NCI-H2196 (cell line): Measurements from ENCODE around the gene DCTD.

Source experiments
- DNase-seq: peaks from one replicate; lab custom pipeline; 2025; ENCODE audit not compliant: unreplicated experiment; lab: John Stamatoyannopoulos, UW

DCTD gene

DNA sequence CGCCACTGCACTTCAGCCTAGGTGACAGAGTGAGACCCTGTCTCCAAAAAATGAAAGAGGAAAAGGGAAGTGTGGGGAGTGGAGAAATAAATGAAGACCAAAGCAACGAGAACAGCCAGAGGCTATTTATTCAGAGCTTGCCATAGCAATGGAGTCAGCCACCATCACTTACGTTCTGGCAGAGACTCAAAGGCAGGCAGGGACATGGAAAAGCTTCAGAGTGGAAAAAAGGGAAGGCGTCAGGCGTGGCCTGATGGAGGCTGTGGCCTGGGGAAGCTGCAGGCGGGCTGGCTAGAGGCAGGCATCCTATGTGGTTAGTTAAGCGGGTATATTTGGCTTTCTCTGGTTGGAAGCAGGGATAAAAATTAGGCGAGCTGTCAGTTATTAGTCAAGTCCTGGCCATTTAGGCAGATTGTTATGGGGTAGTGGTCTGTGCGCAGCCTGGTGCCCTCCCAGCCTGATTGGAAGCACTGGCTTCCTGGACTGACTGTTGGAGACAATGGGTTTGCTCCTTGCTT is 73.3 kb downstream of the DCTD start:
- no peak for DNase-seq

DNA sequence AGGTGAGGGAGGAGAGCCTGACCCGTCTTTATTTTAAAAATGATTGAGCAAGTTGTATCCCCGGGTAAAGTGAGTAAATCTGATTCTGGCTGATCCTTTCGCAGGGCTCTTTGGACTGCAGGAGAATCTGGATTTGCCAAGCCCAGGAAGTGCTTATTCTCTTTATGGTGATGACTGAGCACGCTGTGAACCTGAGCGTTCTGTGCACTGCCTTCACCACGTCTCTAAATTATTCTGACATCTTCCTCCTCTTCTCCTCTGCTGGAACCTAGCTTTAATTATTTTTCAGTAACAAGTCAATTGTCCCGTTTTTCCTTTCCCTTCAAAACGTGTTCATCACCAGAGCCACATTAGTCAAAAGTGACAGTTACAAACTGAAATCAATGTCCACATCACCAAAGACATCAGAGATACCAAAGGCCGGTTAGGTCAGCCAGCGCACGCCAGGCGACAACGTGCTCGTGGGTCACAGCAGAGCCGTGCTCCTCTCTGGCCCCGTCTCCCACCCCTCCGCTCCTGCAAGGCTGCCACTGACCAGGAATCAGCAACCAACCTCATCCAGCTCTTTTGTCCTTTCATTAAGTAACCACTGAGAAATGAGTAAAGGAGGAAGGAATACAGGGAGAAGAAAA is 74.3 kb downstream of the DCTD start:
- no peak for DNase-seq

DNA sequence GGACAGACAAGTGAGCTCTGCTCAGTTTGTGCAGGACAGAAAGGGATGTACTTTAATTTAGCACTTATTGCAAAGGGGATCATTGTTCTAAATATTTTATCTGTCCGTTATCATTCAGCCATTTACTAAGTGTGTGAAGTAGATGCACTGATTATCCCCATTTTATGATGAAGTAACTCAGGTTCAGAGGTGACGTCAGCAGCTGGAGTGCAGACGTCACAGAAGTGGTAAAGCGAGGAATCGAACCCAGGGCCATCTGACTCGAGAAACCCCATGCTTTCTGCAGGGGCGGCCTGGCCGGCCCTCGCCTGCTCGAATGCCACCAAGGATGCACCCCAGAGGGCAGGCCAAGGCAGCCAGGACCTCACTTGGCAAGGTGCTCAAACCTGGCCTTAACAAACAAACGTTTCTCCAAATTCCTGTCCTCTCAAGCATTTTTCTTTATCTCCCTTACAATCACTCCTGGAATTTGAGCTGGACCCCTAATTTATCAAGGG is 75.0 kb downstream of the DCTD start:
- no peak for DNase-seq

DNA sequence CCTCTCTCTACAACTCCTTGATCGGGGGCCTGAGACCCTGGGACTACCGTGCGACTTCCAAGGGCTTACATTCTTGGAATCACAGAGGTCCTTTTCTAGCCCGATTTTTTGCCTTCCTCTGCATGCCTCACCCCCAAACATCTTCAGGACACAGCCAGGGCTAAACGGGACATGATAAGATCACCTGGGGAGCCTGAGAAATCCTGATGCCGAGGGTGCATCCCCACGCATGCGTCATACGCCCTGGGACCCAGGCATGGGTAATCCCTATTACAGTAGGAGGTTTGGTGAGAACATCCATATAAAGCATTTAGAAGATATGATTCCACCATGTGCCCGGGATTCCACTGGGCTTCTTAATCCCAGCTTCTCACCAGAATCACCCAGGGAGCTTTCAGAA is 77.1 kb downstream of the DCTD start:
- no peak for DNase-seq
